ENCODE measurements around the gene CDK7. TPM values are rescaled to one million over a fixed set of nuclear protein-coding genes. Genes with fewer than 3 reads are reported as not detected.

The CDK7 gene
- total RNA-seq, 4 donors from 2014 or later: 29.4 to 67.6 (median 35.7) TPM

DNA sequence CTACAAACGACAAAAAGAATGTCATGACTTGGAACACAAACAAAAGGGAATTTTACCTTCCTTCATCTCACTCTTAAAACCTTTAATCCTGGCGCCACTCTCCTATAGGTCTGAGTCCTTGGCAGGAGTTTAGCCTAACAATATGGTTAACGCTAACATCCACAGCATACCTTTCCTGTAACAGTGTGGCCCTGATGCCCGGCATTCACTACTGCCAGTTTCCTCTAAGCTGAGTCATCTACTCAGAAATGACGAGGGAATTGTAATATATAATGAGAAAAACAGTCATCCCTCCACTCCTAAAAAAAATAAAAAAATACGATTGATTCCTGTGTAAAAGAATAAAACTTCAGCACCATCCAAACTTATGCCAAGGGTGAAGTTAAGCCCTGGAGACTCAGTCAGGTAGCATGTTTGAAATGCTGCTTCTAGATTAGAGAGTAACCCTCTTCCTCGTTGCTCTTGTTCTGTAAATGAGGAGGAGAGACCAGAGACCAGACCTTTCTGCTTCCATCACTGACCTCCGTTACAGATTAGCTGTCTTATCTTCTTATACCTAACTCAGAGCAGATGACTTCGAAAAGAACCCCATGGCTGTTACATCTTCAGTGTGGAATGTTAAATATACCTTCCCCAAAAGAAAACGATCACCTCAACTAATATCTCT lies 60.5 kb downstream of the CDK7 start:
- no peak for DNase-seq (ENCODE audit: low spot score in 2 of 2)
- H3K4me3 ChIP-seq (ENCODE audit: low read depth, poor library complexity, severe bottlenecking): no peak overlapping the region
- 71 to 76% methylated on average over 10 of the region's 10 CpGs for WGBS, 2 donors
- TF ChIP-seq, protein P1, sequence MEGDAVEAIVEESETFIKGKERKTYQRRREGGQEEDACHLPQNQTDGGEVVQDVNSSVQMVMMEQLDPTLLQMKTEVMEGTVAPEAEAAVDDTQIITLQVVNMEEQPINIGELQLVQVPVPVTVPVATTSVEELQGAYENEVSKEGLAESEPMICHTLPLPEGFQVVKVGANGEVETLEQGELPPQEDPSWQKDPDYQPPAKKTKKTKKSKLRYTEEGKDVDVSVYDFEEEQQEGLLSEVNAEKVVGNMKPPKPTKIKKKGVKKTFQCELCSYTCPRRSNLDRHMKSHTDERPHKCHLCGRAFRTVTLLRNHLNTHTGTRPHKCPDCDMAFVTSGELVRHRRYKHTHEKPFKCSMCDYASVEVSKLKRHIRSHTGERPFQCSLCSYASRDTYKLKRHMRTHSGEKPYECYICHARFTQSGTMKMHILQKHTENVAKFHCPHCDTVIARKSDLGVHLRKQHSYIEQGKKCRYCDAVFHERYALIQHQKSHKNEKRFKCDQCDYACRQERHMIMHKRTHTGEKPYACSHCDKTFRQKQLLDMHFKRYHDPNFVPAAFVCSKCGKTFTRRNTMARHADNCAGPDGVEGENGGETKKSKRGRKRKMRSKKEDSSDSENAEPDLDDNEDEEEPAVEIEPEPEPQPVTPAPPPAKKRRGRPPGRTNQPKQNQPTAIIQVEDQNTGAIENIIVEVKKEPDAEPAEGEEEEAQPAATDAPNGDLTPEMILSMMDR (IDR thresholded peaks at IDR 0.05): no peak
- no peak for TF ChIP-seq POLR2A (IDR thresholded peaks at IDR 0.05)
- intact Hi-C loops (cut with DNase I; ENCODE audit: low total_unique reads): no loop called here

DNA sequence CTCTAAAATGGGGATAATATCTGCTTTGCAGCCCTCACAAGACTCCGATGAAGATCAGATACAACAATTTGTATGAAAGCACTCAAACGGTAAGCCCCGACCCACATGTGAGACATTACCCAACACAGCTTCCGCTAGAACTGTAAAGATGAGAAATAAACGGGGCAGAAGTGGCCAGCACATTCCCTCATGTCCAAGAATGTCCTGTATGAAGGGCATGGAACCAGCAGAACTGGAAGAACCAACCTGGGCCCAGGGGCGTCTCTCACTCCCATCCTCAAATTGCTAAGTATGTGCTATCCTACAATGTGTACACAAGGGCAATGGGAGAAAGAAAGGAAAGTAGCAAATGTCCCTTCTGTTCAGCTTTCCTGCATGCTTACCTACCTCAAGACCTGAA lies 64.9 kb downstream of the CDK7 start:
- DNase-seq (ENCODE audit: low spot score in 2 of 2): no peak
- no peak for TF ChIP-seq POLR2A (IDR thresholded peaks at IDR 0.05)
- TF ChIP-seq, protein P1 (IDR thresholded peaks at IDR 0.05): no peak
- intact Hi-C loops (cut with DNase I; ENCODE audit: low total_unique reads): no loop called here
- H3K4me3 ChIP-seq (ENCODE audit: low read depth, poor library complexity, severe bottlenecking): no peak overlapping the region
- WGBS, 2 donors: 88% methylated on average over 6 of the region's 6 CpGs

DNA sequence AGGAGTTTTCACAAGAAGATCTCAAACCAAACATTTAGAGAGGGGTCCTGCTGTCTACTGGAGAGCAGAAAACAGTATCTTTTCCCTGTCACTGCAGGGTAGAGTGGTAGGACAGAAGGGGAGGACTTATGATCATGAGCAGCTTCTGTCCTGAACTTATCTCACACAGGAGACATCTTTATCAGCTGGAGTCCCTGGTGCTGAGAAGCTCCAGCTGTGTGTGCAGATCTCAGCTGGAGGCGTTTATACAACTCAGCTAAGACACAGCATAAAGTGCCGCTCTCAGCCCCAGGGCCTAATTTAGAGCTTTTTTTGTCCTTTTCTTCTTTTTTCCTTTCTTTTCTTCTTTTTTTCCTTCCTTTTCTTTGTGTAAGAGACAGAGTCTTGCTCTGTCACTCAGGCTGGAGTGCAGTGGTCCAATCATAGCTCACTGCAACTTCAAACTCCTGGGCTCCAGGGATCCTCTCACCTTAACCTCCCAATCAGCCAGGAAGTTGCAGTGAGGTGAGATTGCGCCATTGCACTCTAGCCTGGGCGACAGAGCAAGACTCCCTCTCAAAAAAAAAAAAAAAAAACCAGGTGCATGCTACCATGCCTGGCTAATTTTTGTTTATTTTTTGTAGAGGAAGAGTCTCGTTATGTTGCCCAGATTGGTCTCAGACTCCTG lies 66.0 kb downstream of the CDK7 start:
- no peak for TF ChIP-seq POLR2A (IDR thresholded peaks at IDR 0.05)
- TF ChIP-seq, protein P1 (IDR thresholded peaks at IDR 0.05): no peak
- H3K4me3 ChIP-seq (ENCODE audit: low read depth, poor library complexity, severe bottlenecking): no peak overlapping the region
- intact Hi-C loops (cut with DNase I; ENCODE audit: low total_unique reads): no loop called here
- 87 to 92% methylated on average over 5 of the region's 5 CpGs for WGBS, 2 donors
- DNase-seq (ENCODE audit: low spot score in 2 of 2): no peak

DNA sequence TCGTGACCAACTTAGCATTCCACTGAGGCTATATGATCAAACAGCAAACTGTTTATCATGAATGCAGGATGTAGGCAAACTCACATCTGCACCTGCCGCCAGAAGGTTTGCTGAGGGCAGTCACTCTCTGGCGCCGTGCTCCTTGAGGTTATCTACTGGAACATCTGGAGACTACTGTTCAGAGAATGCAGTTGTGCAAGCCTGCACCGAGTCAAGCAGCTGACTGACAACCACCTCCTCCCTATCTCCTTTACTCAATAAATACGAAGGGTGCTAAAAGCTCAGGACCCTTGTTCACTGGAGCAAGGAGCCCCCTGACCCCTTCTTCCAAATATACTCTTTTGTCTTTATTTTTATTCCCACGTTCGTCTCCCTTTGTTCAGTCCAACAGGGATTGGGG lies 70.8 kb downstream of the CDK7 start:
- no peak overlapping the region for H3K4me3 ChIP-seq (ENCODE audit: low read depth, poor library complexity, severe bottlenecking)
- WGBS, 2 donors: 91 to 92% methylated on average over 8 of the region's 8 CpGs
- intact Hi-C loops (cut with DNase I; ENCODE audit: low total_unique reads): no loop called here
- DNase-seq (ENCODE audit: low spot score in 2 of 2): no peak
- TF ChIP-seq, protein P1 (IDR thresholded peaks at IDR 0.05): no peak
- no peak for TF ChIP-seq POLR2A (IDR thresholded peaks at IDR 0.05)

DNA sequence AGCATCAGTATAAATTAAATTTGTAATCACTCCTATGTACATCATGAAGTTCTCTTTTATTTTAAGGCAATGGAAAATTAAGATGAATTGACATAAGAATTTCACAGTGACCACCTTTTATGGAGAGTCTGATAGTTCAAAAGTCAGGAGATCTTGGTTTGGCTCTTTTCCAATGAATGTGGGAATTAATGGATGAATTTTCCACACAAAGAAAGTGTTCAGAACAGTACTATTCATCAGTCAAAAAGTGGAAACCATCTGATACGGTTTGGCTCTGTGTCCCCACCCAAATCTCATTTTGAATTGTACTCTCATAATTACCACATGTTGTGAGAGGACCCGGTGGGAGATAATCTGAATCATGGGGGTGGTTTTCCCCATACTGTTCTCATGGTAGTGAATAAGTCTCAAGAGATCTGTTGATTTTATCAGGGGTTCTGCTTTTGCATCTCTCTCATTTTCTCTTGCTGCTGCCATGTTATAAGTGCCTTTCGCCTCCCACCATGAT lies 73.4 kb downstream of the CDK7 start:
- DNase-seq (ENCODE audit: low spot score in 2 of 2): no peak
- WGBS, 2 donors: 63 to 81% methylated on average over 3 of the region's 3 CpGs
- TF ChIP-seq, protein P1 (IDR thresholded peaks at IDR 0.05): no peak
- TF ChIP-seq POLR2A (IDR thresholded peaks at IDR 0.05): no peak
- intact Hi-C loops (cut with DNase I; ENCODE audit: low total_unique reads): no loop called here
- no peak overlapping the region for H3K4me3 ChIP-seq (ENCODE audit: low read depth, poor library complexity, severe bottlenecking)

All from lower leg skin (tissue), 4 donors.